Fibroblast of pulmonary artery (primary cell): Measurements from ENCODE around the gene FASTK.

Experiments
- DNase-seq: peaks from one replicate; pipeline ENCODE4 v3.0.0-alpha.2; 2010; ENCODE audit warnings: low read depth
- H3K4me3 ChIP-seq: replicated peaks from 2 replicates; pipeline ENCODE4 v1.5.1; 2011; ENCODE audit warnings: low read depth, mild to moderate bottlenecking, control low read depth, low read length, moderate library complexity
- TF ChIP-seq, protein P1 (sequence below): IDR thresholded peaks from 2 replicates; pipeline ENCODE4 v1.5.1; 2011; ENCODE audit warnings: mild to moderate bottlenecking, control low read depth, low read length, inconsistent platforms; ENCODE audit errors: missing control alignments

Gene FASTK

GRCh38 chr7:151107882-151108281, 27.3 kb upstream of the FASTK start:
- no peak for DNase-seq
- no peak overlapping the region for H3K4me3 ChIP-seq
- TF ChIP-seq, protein P1, sequence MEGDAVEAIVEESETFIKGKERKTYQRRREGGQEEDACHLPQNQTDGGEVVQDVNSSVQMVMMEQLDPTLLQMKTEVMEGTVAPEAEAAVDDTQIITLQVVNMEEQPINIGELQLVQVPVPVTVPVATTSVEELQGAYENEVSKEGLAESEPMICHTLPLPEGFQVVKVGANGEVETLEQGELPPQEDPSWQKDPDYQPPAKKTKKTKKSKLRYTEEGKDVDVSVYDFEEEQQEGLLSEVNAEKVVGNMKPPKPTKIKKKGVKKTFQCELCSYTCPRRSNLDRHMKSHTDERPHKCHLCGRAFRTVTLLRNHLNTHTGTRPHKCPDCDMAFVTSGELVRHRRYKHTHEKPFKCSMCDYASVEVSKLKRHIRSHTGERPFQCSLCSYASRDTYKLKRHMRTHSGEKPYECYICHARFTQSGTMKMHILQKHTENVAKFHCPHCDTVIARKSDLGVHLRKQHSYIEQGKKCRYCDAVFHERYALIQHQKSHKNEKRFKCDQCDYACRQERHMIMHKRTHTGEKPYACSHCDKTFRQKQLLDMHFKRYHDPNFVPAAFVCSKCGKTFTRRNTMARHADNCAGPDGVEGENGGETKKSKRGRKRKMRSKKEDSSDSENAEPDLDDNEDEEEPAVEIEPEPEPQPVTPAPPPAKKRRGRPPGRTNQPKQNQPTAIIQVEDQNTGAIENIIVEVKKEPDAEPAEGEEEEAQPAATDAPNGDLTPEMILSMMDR: no peak

GRCh38 chr7:151104411-151105235, 24.0 kb upstream of the FASTK start:
- H3K4me3 ChIP-seq: no peak overlapping the region
- TF ChIP-seq, protein P1: no peak
- DNase-seq: peak; percentile 50

DNA sequence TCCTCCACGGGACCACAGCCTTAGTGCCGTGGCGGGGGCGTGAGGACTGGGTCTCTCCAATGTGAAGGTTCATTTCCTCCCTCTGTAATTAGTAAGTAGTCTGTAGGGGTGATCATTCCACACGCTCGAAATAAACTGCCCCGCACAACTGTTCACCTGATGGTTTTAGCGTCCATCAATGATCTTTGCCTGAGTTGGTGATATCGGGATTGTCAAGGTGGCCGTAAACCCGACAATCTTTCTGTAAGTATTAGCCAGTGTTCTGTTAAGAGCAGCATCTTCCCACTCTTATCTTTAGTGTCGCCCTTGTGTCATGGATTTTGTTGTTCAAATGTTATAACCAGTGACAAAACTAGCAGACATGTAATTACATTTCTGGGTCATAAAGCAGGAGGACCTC, 23.4 kb upstream of the FASTK start:
- TF ChIP-seq, protein P1: no peak
- no peak overlapping the region for H3K4me3 ChIP-seq
- DNase-seq: no peak

DNA sequence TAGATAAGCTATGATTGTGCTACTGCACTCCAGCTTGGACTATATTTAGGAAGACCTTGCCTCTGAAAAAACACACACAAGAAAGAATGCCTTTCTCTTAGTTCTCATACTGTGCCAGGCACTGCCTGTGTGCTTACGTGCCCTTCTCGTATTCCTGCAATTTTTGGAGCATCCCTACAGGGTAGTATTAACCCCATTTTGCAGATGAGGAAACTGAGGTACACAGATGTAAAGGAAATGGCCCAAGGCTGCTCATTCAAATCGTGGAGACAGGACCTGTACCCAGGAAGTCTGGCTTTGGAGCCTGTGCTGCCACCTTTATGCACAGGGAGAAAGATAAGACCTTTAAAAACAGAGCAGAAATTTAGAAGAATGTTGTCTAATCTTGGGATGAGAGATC, 22.4 kb upstream of the FASTK start:
- TF ChIP-seq, protein P1: no peak
- DNase-seq: no peak
- no peak overlapping the region for H3K4me3 ChIP-seq

DNA sequence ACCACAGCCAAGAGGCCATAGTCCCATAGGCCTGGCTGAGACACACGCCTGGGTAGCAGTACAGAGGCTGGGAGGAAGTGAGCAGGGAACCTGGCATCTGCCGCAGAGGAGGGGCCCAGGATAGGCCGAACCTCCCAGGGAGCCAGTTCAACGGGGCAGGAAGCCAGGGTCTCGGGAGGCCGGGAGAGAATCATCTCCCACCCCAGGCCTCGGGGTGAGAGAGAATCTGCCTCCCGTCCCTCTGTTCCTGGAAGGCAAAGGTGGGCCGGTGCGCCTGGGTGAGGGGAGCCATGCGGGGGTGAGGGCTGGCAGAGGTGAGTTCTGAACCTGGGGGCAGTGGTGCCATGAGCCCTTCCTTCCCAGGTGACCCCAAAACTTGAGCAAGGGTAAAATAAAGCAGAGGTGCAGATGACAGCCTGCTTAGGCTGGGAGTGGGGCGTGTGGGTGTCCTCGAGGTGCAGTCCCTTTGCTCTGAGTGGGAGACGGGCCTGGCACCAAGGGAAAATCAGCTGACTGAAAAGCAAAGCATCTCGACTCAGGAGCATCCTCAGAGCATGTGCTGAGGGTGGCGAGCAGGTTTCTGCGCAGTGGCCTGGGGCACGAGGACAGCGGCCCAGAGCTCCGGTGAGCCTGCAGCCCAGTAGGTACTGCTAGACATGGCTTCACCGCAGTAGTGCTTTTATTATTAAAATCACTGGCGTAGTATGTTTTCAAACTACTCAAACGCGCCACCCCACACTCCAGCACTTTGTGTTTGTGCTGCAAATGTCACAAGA, 21.2 kb upstream of the FASTK start:
- TF ChIP-seq, protein P1: no peak
- DNase-seq: no peak
- H3K4me3 ChIP-seq: no peak overlapping the region

GRCh38 chr7:151100921-151101320, 20.3 kb upstream of the FASTK start:
- TF ChIP-seq, protein P1: no peak
- H3K4me3 ChIP-seq: no peak overlapping the region
- no peak for DNase-seq
